BLaER1 (cell line): ENCODE results near the gene PLA2G4F.

Experiments
- H3K27ac ChIP-seq: shearing (Covaris generic); formaldehyde crosslinking; 2 replicates; pipeline ENCODE4 v1.8.1; 2022
- H3K27me3 ChIP-seq: shearing (Covaris generic); formaldehyde crosslinking; 2 replicates; pipeline ENCODE4 v1.8.1; 2022
- H3K36me3 ChIP-seq: shearing (Covaris generic); formaldehyde crosslinking; 2 replicates; pipeline ENCODE4 v1.8.1; 2022
- H3K4me1 ChIP-seq: shearing (Covaris generic); formaldehyde crosslinking; 2 replicates; pipeline ENCODE4 v1.8.1; 2022
- H3K4me2 ChIP-seq: shearing (Covaris generic); formaldehyde crosslinking; 2 replicates; pipeline ENCODE4 v1.8.1; 2022
- H3K4me3 ChIP-seq: shearing (Covaris generic); formaldehyde crosslinking; 2 replicates; pipeline ENCODE4 v1.8.1; 2022
- H3K9ac ChIP-seq: shearing (Covaris generic); formaldehyde crosslinking; 2 replicates; pipeline ENCODE4 v1.8.1; 2022
- H3K9me3 ChIP-seq: shearing (Covaris generic); formaldehyde crosslinking; 2 replicates; pipeline ENCODE4 v1.8.1; 2022
- H4K20me1 ChIP-seq: shearing (Covaris generic); formaldehyde crosslinking; 2 replicates; pipeline ENCODE4 v1.8.1; 2022
- Cebpa-rat ChIP-seq: shearing (Covaris generic); IDR thresholded peaks from 2 replicates; pipeline ENCODE4 v1.8.1; 2022

Gene PLA2G4F

DNA sequence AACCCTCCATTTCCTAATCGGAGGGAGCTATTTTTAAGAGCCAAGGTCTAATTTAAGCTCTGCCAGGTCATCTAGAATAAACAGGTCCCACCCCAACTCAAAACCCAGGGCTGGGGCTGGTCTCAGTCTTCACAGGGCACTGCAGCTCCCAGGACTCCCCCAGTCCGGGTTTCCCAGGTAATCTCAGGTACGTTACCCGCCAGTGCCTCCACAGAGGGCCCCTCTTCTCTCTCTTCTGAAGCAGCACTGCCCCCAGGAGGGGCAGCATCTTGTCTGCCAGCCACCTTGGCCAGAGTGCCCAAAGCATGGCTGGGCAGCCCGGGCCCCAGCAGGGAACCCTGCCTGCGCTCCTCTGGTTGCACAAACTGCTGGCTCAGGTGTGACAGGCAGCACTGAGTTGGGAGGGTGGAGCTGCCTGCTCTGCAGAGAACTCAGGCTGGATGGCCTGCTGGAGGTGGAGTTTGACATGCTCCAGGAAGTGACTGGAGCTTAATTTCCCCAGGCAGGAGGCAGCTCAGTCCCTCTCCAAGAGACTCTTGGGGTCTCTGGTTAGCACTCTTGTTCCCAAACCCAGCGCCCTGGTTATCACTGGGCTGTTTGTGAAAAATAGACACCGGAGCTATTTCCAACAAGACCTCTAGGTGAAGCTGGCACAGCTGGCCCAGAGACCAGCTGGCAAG, at the start of gene PLA2G4F:
TSS of gene PLA2G4F (minus strand) at position 394 of the 680 bp plus-strand sequence. CDS start at position 307, 87 bp downstream.
- no peak for TF ChIP-seq Cebpa-rat
- Histone ChIP-seq H3K4me1 (no peaks in the 10 kb centered on the region), H3K9ac (no peak within 1 kb of the TSS), H3K4me3 (no peak within 1 kb of the TSS), H3K27ac (no peak within 1 kb of the TSS), H3K36me3 (peaks cover 33% of the 10 kb centered on the region), H3K4me2 (no peak within 1 kb of the TSS), H4K20me1 (no peaks in the 10 kb centered on the region), H3K9me3 (no peaks in the 10 kb centered on the region), H3K27me3 (no peaks in the 10 kb centered on the region)

- Histone ChIP-seq H3K4me3 (no peak overlapping the region), H3K4me1 (peaks cover 23% of the 10 kb centered on the region), H3K27me3 (no peaks in the 10 kb centered on the region), H3K36me3 (peaks cover 45% of the 10 kb centered on the region), H3K9ac (no peak overlapping the region), H3K4me2 (no peak overlapping the region), H3K9me3 (no peaks in the 10 kb centered on the region), H4K20me1 (peaks cover 29% of the 10 kb centered on the region; the same call in 1 of the 2 replicates), H3K27ac (no peak overlapping the region)
- no peak for TF ChIP-seq Cebpa-rat
These were observed 47.5 kb upstream of the PLA2G4F start for GRCh38 chr15:42203891-42204290.

- Histone ChIP-seq H4K20me1 (peaks cover 29% of the 10 kb centered on the region; the same call in 1 of the 2 replicates), H3K4me1 (peaks cover 17% of the 10 kb centered on the region), H3K36me3 (peaks cover 55% of the 10 kb centered on the region), H3K9me3 (0 out of 2 replicates have a peak, but pooled peaks cover 2% of the 10 kb centered on the region), H3K9ac (no peak overlapping the region), H3K27ac (no peak overlapping the region), H3K4me3 (no peak overlapping the region), H3K27me3 (no peaks in the 10 kb centered on the region), H3K4me2 (no peak overlapping the region)
- TF ChIP-seq Cebpa-rat, result no peak
These were observed 46.2 kb upstream of the PLA2G4F start for GRCh38 chr15:42202653-42203052.

DNA sequence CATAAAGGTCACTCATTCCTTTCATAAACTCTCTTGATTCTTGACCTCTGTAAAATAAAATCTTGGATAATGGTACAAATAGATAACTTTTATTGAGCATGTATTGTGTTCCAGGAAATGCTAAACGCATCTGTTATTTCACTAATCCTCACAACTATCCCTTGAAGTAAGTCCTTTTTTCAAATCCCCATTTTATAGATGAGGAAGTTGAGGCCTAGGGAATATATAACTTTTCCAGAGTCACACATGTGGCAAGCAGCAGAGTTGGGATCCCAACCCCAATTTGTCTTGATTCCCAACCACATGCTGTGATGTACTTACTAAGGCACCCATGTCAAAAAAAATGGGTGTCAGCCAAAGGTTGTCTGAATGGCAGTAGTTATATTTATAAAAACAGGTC, 45.4 kb upstream of the PLA2G4F start:
- peaks cover 60% of the 10 kb centered on the region for H3K36me3 ChIP-seq
- H3K9me3 ChIP-seq, result peaks cover 7% of the 10 kb centered on the region; the same call in 1 of the 2 replicates
- H3K27ac ChIP-seq, result no peak overlapping the region
- no peak for TF ChIP-seq Cebpa-rat
- no peaks in the 10 kb centered on the region for H3K27me3 ChIP-seq
- no peak overlapping the region for H3K4me2 ChIP-seq
- H4K20me1 ChIP-seq, result peaks cover 29% of the 10 kb centered on the region; the same call in 1 of the 2 replicates
- H3K4me3 ChIP-seq, result no peak overlapping the region
- no peak overlapping the region for H3K9ac ChIP-seq
- peaks cover 10% of the 10 kb centered on the region for H3K4me1 ChIP-seq

GRCh38 chr15:42199126-42199525, 42.7 kb upstream of the PLA2G4F start:
- Histone ChIP-seq H3K9me3 (peaks cover 29% of the 10 kb centered on the region), H3K4me3 (no peak overlapping the region), H3K27me3 (no peaks in the 10 kb centered on the region), H3K4me1 (no peaks in the 10 kb centered on the region), H4K20me1 (peaks cover 27% of the 10 kb centered on the region; the same call in 1 of the 2 replicates), H3K27ac (no peak overlapping the region), H3K36me3 (peaks cover 78% of the 10 kb centered on the region), H3K4me2 (no peak overlapping the region), H3K9ac (no peak overlapping the region)
- TF ChIP-seq Cebpa-rat, result no peak

DNA sequence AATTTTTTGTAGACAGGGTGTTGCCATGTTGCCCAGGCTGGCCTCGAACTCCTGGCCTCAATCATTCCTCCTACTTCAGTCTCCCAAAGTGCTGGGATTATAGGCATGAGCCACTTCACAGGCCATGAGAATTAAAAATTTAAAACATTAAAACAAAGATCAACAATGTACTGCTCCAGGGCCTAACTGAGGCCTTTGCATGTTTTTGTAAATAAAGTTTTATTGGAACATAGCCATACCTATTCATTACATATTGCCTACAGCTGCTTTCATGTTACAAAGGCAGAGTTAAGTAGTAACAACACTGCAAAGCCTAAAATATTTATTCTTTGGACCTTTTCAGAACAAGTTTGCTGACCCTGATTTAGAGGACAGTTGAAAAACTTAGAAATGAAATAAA, 42.1 kb upstream of the PLA2G4F start:
- Histone ChIP-seq H3K9me3 (peaks cover 33% of the 10 kb centered on the region), H3K4me1 (no peaks in the 10 kb centered on the region), H3K9ac (no peak overlapping the region), H3K36me3 (peaks cover 76% of the 10 kb centered on the region), H3K4me2 (no peak overlapping the region), H3K27ac (no peak overlapping the region), H4K20me1 (peaks cover 20% of the 10 kb centered on the region; the same call in 1 of the 2 replicates), H3K27me3 (no peaks in the 10 kb centered on the region), H3K4me3 (no peak overlapping the region)
- TF ChIP-seq Cebpa-rat, result no peak

DNA sequence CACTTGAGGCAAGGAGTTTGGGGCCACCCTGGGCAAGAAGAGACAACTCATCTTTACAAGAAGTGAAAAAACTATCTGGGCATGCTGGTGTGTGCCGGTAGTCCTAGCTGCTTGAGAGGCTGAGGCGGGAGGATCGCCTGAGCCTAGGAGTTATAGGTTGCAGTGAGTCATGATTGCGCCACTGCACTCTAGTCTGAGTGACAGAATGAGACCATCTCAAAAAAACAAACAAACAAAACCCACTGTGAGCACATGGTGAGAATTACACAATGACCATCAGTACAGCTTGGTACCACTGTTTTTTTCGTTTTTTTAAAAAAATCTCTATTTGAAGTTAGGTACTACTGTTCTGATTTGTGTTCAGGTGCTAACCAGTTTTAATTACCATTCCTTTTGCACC, 38.1 kb upstream of the PLA2G4F start:
- Histone ChIP-seq H3K9ac (no peak overlapping the region), H3K36me3 (peaks cover 84% of the 10 kb centered on the region), H3K27me3 (no peaks in the 10 kb centered on the region), H3K4me3 (no peak overlapping the region), H3K27ac (no peak overlapping the region), H3K4me2 (no peak overlapping the region), H3K9me3 (peaks cover 33% of the 10 kb centered on the region), H4K20me1 (peaks cover 5% of the 10 kb centered on the region; the same call in 1 of the 2 replicates), H3K4me1 (no peaks in the 10 kb centered on the region)
- no peak for TF ChIP-seq Cebpa-rat

GRCh38 chr15:42193383-42193782, 36.9 kb upstream of the PLA2G4F start:
- H3K9ac ChIP-seq, result no peak overlapping the region
- no peak overlapping the region for H3K4me3 ChIP-seq
- no peak overlapping the region for H3K27ac ChIP-seq
- H4K20me1 ChIP-seq, result no peaks in the 10 kb centered on the region
- no peaks in the 10 kb centered on the region for H3K27me3 ChIP-seq
- H3K4me2 ChIP-seq, result no peak overlapping the region
- H3K4me1 ChIP-seq, result no peaks in the 10 kb centered on the region
- TF ChIP-seq Cebpa-rat, result no peak
- peaks cover 33% of the 10 kb centered on the region for H3K9me3 ChIP-seq
- peaks cover 84% of the 10 kb centered on the region for H3K36me3 ChIP-seq

- Histone ChIP-seq H3K27me3 (no peaks in the 10 kb centered on the region), H3K9me3 (peaks cover 26% of the 10 kb centered on the region), H3K9ac (no peak overlapping the region), H3K4me2 (no peak overlapping the region), H3K4me1 (no peaks in the 10 kb centered on the region), H3K27ac (no peak overlapping the region), H3K4me3 (no peak overlapping the region), H4K20me1 (no peaks in the 10 kb centered on the region), H3K36me3 (peaks cover 87% of the 10 kb centered on the region)
- TF ChIP-seq Cebpa-rat, result no peak
These were observed 35.3 kb upstream of the PLA2G4F start for GRCh38 chr15:42191610-42192346.

GRCh38 chr15:42190370-42190769, 33.9 kb upstream of the PLA2G4F start:
- Histone ChIP-seq H3K36me3 (peaks cover 92% of the 10 kb centered on the region), H4K20me1 (no peaks in the 10 kb centered on the region), H3K27ac (no peak overlapping the region), H3K4me2 (no peak overlapping the region), H3K9ac (no peak overlapping the region), H3K4me1 (no peaks in the 10 kb centered on the region), H3K9me3 (peaks cover 15% of the 10 kb centered on the region), H3K27me3 (no peaks in the 10 kb centered on the region), H3K4me3 (no peak overlapping the region)
- TF ChIP-seq Cebpa-rat, result no peak
